Gastroesophageal sphincter (tissue), 4 donors: ENCODE measurements around the gene PRKG1. TPM values are rescaled to one million over a fixed set of nuclear protein-coding genes. Genes with fewer than 3 reads are reported as not detected.
A peak's percentile ranks its signal among the peaks of the same experiment; 100 is the strongest.

ENCODE experiments used
- ATAC-seq: fragments of 150-250 bp; one replicate; pipeline ENCODE4 v1.9.1; 2016; ENCODE audit warnings: mild to moderate bottlenecking, moderate library complexity
- H3K27ac ChIP-seq, 4 donors: fragments of 200-600 bp; sonication (generic) in 3 of 4; 1 replicate in 3 of 4; 2 replicates in 1 of 4; pipeline ENCODE4 v1.5.1; 2016 to 2019
- H3K27me3 ChIP-seq: fragments of 200-600 bp; sonication (generic); one replicate; pipeline ENCODE4 v1.5.1; 2019
- H3K36me3 ChIP-seq, 2 donors: fragments of 200-600 bp; sonication (generic); one replicate each; pipeline ENCODE4 v1.5.1; 2019; ENCODE audit warnings: control low read depth in 1 of 2
- H3K4me1 ChIP-seq, 3 donors: fragments of 200-600 bp; sonication (generic); 1 replicate in 2 of 3; 2 replicates in 1 of 3; pipeline ENCODE4 v1.5.1; 2016 to 2019; ENCODE audit warnings: control low read depth in 2 of 3
- H3K4me3 ChIP-seq, 2 donors: fragments of 200-600 bp; sonication (generic); one replicate each; pipeline ENCODE4 v1.5.1; 2019; ENCODE audit warnings: mild to moderate bottlenecking in 1 of 2, moderate library complexity in 1 of 2
- H3K9me3 ChIP-seq, 3 donors: fragments of 200-600 bp; sonication (generic); one replicate each; pipeline ENCODE4 v1.5.1; 2017 to 2019; ENCODE audit warnings: control low read depth in 2 of 3
- CTCF ChIP-seq, 4 experiments: fragments of 200-600 bp in 2 of 4; fragments of 450-650 bp in 2 of 4; sonication (generic) in 1 of 4; IDR thresholded peaks; one replicate each; pipeline ENCODE4 v1.5.1; 2017 to 2019; ENCODE audit warnings: antibody characterized with exemption in 4 of 4, mild to moderate bottlenecking in 2 of 4, moderate library complexity in 2 of 4
- EP300 ChIP-seq: sonication (generic); formaldehyde crosslinking; IDR thresholded peaks from one replicate; pipeline ENCODE4 v1.6.1; 2017; ENCODE audit warnings: antibody characterized with exemption, mild to moderate bottlenecking
- POLR2A ChIP-seq, 2 donors: fragments of 450-650 bp; IDR thresholded peaks; one replicate each; pipeline ENCODE4 v1.6.1; 2017; ENCODE audit warnings: antibody characterized with exemption in 2 of 2, mild to moderate bottlenecking in 2 of 2, moderate library complexity in 1 of 2
- POLR2AphosphoS5 ChIP-seq: sonication (generic); formaldehyde crosslinking; IDR thresholded peaks from one replicate; pipeline ENCODE4 v1.6.1; 2017; ENCODE audit warnings: antibody characterized with exemption
- WGBS, 2 donors: methylation state at CpG; one replicate each; pipeline ENCODE4 v1.1.5; 2018; ENCODE audit warnings: low coverage in 1 of 2; 5-methylcytosine and 5-hydroxymethylcytosine counted together
- total RNA-seq, 4 donors: library from RNA; depleted of rRNA; stranded (reverse); fragments of >200 nt; gene quantifications; one replicate each; pipeline ENCODE4 v1.1.0, GENCODE V29; 2016

PRKG1 gene
- total RNA-seq, 4 donors from 2014 or later = 27.5 to 73.2 (median 39.2) TPM

DNA sequence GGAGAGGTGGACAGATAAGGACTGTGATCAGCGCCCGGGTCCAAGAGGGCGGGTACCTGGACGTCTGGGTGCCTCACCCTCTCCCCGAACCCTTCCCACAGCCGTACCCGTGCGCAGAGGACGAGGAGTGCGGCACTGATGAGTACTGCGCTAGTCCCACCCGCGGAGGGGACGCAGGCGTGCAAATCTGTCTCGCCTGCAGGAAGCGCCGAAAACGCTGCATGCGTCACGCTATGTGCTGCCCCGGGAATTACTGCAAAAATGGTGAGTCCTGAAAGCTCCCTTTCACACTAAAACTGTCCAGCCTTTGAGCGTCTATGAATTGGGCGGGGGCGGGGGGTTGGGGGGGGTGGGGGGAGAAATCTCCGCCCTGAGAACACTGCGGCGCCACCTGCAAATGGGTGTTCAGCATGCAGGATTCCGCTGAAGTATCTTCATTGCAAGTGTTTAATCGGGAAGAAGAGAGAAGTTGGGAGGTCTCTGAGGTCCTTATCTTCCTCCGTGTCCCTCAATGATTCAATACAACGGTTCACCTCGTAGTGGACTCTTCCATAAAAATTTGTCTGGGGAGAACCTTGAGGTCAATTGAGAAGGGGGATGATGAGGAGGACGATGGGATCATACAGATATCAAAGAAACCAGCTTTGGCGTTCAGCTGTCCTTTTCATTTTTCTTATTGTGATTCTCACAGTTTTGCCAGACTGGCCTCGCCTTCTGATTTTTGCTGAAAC is 1240.7 kb downstream of the PRKG1 start:
- Histone ChIP-seq H3K27ac (no peak overlapping the region), H3K4me1 (peaks cover 0 to 24% (median 13%) of the 10 kb centered on the region in 3 donors), H3K36me3 (no peaks in the 10 kb centered on the region), H3K9me3 (no peaks in the 10 kb centered on the region), H3K27me3 (peaks cover 55% of the 10 kb centered on the region), H3K4me3 (peak overlapping the region in 1 of 2 donors; percentile 51)
- ATAC-seq = peak; percentile 26
- TF ChIP-seq CTCF (IDR thresholded peaks at IDR 0.05) = no peak
- TF ChIP-seq POLR2AphosphoS5 = no peak
- TF ChIP-seq POLR2A (IDR thresholded peaks at IDR 0.05) = no peak
- no peak for TF ChIP-seq EP300
- 28 to 54% methylated on average over 5 to 13 of the region's 36 CpGs for WGBS, 2 donors

DNA sequence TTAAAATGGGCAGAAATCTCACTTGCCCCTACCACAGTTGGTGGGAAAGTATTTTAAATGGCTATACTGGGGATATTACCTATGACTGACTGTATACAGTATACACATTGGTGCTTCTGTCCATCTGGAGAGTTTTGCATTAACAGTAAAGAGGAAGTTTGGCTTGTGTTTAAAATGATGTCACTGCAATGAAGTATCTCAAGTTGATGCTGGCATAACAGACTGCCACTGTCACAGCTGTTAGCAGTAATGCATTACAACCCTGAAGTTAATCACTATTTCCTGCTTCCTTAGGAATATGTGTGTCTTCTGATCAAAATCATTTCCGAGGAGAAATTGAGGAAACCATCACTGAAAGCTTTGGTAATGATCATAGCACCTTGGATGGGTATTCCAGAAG is 1241.7 kb downstream of the PRKG1 start:
- no peak overlapping the region for H3K4me3 ChIP-seq
- H3K4me1 ChIP-seq = peaks cover 0 to 24% (median 13%) of the 10 kb centered on the region in 3 donors
- no peak for ATAC-seq
- TF ChIP-seq CTCF (IDR thresholded peaks at IDR 0.05) = no peak
- no peak overlapping the region for H3K27ac ChIP-seq
- H3K36me3 ChIP-seq = no peaks in the 10 kb centered on the region
- 71% methylated on average over 1 of the region's 1 CpG; no CpG with 5 or more reads in 1 of the 2 donors for WGBS, 2 donors
- peaks cover 47% of the 10 kb centered on the region for H3K27me3 ChIP-seq
- H3K9me3 ChIP-seq = no peaks in the 10 kb centered on the region

- Histone ChIP-seq H3K27ac (no peak overlapping the region), H3K27me3 (peaks cover 42% of the 10 kb centered on the region), H3K36me3 (no peaks in the 10 kb centered on the region), H3K4me3 (no peak overlapping the region), H3K4me1 (peaks cover 0 to 24% (median 13%) of the 10 kb centered on the region in 3 donors), H3K9me3 (no peaks in the 10 kb centered on the region)
- no peak for TF ChIP-seq EP300
- TF ChIP-seq CTCF (IDR thresholded peaks at IDR 0.05) = no peak
- TF ChIP-seq POLR2A (IDR thresholded peaks at IDR 0.05) = no peak
- no peak for TF ChIP-seq POLR2AphosphoS5
- no peak for ATAC-seq
- WGBS, 2 donors = 88 to 93% methylated on average over 4 of the region's 4 CpGs
Observed at GRCh38 chr10:52316500-52316899, 1242.2 kb downstream of the PRKG1 start.

- no peak for TF ChIP-seq POLR2AphosphoS5
- TF ChIP-seq EP300 = no peak
- TF ChIP-seq POLR2A (IDR thresholded peaks at IDR 0.05) = no peak
- no peak for TF ChIP-seq CTCF (IDR thresholded peaks at IDR 0.05)
- ATAC-seq = no peak
- Histone ChIP-seq H3K4me3 (no peak overlapping the region), H3K4me1 (peaks cover 0 to 19% (median 12%) of the 10 kb centered on the region in 3 donors), H3K36me3 (no peaks in the 10 kb centered on the region), H3K27ac (no peak overlapping the region), H3K27me3 (peaks cover 24% of the 10 kb centered on the region), H3K9me3 (no peaks in the 10 kb centered on the region)
- WGBS, 2 donors = 73 to 77% methylated on average over 5 of the region's 5 CpGs
Observed at GRCh38 chr10:52318136-52318701, 1243.9 kb downstream of the PRKG1 start.
